HEK293 (cell line): ENCODE data around the gene KIF26B.

ENCODE experiments used
- BCL11B ChIP-seq: fragments of 450-650 bp; formaldehyde crosslinking; IDR thresholded peaks from 2 replicates; pipeline ENCODE4 v1.5.1; 2016; ENCODE audit warnings: low read depth, missing biosample characterization, missing genetic modification characterization
- KLF10 ChIP-seq: fragments of 450-650 bp; IDR thresholded peaks from 2 replicates; pipeline ENCODE4 v1.5.1; 2018; ENCODE audit warnings: missing biosample characterization, mild to moderate bottlenecking, missing genetic modification characterization
- REPIN1 ChIP-seq: fragments of 450-650 bp; formaldehyde crosslinking; IDR thresholded peaks from 2 replicates; pipeline ENCODE4 v1.5.1; 2017; ENCODE audit warnings: missing biosample characterization, missing genetic modification characterization, low read depth
- ZNF133 ChIP-seq: fragments of 450-650 bp; formaldehyde crosslinking; IDR thresholded peaks from 2 replicates; pipeline ENCODE4 v1.5.1; 2016; ENCODE audit warnings: missing biosample characterization, missing genetic modification characterization
- TF ChIP-seq, protein P1 (sequence below): fragments of 450-650 bp; formaldehyde crosslinking; IDR thresholded peaks from 2 replicates; pipeline ENCODE4 v1.5.1; 2016; ENCODE audit warnings: missing biosample characterization, missing genetic modification characterization
- TF ChIP-seq, protein P2 (sequence below): fragments of 450-650 bp; formaldehyde crosslinking; IDR thresholded peaks from 2 replicates; pipeline ENCODE4 v1.5.1; 2016; ENCODE audit warnings: missing biosample characterization, missing genetic modification characterization

DNA sequence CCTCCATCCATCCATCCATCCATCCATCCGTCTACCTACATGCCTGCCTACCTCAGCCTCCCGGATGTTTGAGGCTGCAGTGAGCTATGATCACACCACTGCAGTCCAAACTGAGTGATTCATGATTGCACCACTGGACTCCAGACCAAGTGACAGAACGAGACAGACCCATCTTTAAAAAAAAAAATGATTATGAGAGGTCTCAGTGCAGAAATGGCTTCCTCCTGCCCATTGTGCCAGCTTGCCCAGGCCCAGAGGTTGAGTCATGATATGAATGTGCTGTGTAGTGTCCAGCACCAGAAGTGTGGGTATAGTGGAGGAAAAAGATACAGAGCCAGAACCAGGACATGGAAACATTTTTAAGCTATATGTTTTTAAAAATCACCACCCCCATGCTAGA is 149.9 kb downstream of the KIF26B start:
- TF ChIP-seq, protein P1, sequence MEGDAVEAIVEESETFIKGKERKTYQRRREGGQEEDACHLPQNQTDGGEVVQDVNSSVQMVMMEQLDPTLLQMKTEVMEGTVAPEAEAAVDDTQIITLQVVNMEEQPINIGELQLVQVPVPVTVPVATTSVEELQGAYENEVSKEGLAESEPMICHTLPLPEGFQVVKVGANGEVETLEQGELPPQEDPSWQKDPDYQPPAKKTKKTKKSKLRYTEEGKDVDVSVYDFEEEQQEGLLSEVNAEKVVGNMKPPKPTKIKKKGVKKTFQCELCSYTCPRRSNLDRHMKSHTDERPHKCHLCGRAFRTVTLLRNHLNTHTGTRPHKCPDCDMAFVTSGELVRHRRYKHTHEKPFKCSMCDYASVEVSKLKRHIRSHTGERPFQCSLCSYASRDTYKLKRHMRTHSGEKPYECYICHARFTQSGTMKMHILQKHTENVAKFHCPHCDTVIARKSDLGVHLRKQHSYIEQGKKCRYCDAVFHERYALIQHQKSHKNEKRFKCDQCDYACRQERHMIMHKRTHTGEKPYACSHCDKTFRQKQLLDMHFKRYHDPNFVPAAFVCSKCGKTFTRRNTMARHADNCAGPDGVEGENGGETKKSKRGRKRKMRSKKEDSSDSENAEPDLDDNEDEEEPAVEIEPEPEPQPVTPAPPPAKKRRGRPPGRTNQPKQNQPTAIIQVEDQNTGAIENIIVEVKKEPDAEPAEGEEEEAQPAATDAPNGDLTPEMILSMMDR (tag by site-specific recombination) = no peak
- TF ChIP-seq REPIN1 (no peak), BCL11B (tag by site-specific recombination) (no peak), KLF10 (no peak), ZNF133 (tag by site-specific recombination) (no peak)
- TF ChIP-seq, protein P2, sequence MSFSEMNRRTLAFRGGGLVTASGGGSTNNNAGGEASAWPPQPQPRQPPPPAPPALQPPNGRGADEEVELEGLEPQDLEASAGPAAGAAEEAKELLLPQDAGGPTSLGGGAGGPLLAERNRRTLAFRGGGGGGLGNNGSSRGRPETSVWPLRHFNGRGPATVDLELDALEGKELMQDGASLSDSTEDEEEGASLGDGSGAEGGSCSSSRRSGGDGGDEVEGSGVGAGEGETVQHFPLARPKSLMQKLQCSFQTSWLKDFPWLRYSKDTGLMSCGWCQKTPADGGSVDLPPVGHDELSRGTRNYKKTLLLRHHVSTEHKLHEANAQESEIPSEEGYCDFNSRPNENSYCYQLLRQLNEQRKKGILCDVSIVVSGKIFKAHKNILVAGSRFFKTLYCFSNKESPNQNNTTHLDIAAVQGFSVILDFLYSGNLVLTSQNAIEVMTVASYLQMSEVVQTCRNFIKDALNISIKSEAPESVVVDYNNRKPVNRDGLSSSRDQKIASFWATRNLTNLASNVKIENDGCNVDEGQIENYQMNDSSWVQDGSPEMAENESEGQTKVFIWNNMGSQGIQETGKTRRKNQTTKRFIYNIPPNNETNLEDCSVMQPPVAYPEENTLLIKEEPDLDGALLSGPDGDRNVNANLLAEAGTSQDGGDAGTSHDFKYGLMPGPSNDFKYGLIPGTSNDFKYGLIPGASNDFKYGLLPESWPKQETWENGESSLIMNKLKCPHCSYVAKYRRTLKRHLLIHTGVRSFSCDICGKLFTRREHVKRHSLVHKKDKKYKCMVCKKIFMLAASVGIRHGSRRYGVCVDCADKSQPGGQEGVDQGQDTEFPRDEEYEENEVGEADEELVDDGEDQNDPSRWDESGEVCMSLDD (tag by site-specific recombination) = no peak
